Subcutaneous adipose tissue (tissue), 4 donors: ENCODE results near the gene PLCG1. TPM values are rescaled to one million over a fixed set of nuclear protein-coding genes. Genes with fewer than 3 reads are reported as not detected.

ENCODE experiments used
- small RNA-seq: library from RNA; depleted of rRNA; stranded (forward); fragments of <200 nt; gene quantifications from one replicate; pipeline ENCODE3, GENCODE V24; 2016
- total RNA-seq, 4 donors: library from RNA; depleted of rRNA; stranded (reverse); fragments of >200 nt; gene quantifications; one replicate each; pipeline ENCODE4 v1.1.0, GENCODE V29; 2016
- TF ChIP-seq, protein P1 (sequence below): fragments of 450-650 bp; IDR thresholded peaks from one replicate; pipeline ENCODE4 v1.5.1; 2016; ENCODE audit warnings: low read depth, mild to moderate bottlenecking, control low read depth, antibody characterized with exemption, moderate library complexity

PLCG1 gene
- total RNA-seq, 4 donors from 2014 or later: 43.0 to 186 (median 67.2) TPM

DNA sequence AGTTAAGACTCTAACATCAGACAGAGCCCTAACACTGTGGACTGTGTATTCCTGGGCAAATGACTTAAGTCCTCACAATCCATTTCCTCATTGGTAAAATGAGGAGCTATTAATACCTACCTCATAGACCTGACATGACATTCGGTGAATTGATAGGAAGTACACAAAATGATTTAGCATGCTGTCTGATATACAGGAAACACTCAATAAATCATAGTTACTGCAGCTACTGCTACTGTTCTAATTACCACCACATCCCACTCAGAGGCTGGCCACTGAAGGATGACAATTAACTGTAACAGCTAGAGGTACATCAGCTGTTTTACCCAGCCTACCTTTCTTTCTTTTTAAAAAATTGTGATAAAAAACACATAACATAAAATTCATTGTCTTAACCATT lies 87.7 kb downstream of the PLCG1 start:
- TF ChIP-seq, protein P1, sequence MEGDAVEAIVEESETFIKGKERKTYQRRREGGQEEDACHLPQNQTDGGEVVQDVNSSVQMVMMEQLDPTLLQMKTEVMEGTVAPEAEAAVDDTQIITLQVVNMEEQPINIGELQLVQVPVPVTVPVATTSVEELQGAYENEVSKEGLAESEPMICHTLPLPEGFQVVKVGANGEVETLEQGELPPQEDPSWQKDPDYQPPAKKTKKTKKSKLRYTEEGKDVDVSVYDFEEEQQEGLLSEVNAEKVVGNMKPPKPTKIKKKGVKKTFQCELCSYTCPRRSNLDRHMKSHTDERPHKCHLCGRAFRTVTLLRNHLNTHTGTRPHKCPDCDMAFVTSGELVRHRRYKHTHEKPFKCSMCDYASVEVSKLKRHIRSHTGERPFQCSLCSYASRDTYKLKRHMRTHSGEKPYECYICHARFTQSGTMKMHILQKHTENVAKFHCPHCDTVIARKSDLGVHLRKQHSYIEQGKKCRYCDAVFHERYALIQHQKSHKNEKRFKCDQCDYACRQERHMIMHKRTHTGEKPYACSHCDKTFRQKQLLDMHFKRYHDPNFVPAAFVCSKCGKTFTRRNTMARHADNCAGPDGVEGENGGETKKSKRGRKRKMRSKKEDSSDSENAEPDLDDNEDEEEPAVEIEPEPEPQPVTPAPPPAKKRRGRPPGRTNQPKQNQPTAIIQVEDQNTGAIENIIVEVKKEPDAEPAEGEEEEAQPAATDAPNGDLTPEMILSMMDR: no peak

DNA sequence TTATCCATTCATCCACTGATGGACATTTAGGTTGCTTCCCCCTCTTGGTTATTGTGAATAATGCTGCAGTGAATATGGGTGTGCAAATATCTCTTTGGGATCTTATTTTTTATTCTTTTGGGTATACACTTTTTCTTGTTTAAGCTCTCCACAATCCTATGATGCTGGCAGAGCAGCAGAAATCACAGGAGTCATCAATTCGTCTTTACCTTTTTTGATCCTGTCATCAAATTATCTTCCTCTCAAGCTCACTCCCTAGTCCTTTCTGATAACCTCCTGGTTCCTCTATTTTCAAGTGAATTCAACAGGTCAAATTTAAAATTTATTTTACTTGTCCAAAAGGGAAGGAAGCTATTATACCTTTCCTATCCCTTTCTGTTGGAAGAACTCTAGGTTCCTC lies 89.1 kb downstream of the PLCG1 start:
- TF ChIP-seq, protein P1: no peak

Small RNAs within 50 kb of the gene (small RNA-seq; reads per million reads assigned to genes)
- not detected for gene AL022394.1
- gene MIR6871: not detected

Other genes with a start within 250 kb of the PLCG1 start
- 10 to 100 TPM; 24.6 to 59.2 (median 31.7) TPM for gene TOP1, start 108.7 kb upstream of the PLCG1 start, total RNA-seq
- gene ZHX3, start 180.2 kb downstream of the PLCG1 start, total RNA-seq: 10 to 100 TPM; 31.0 to 50.9 (median 37.9) TPM
- 10 to 100 TPM; 18.4 to 32.8 (median 24.8) TPM for gene LPIN3, start 203.3 kb downstream of the PLCG1 start, total RNA-seq
- gene EMILIN3, start 229.3 kb downstream of the PLCG1 start, total RNA-seq: not detected